ENCODE results near the gene NPW.
"Not testable (repeated sequence)": the region's sequence is repeated elsewhere in the genome, so short reads cannot be mapped to it uniquely, and the experiment has no call there.

NPW gene

GRCh38 chr16:2028146-2028545 lies 8.6 kb downstream of the NPW start:
- H3K4me1 ChIP-seq (ENCODE audit: insufficient read depth, low read length), result peaks cover 18% of the 10 kb centered on the region; the same call in 1 of the 2 replicates
- H3K9ac ChIP-seq (ENCODE audit: low read depth, low read length), result no peak overlapping the region
- no peaks in the 10 kb centered on the region; the same call in 1 of the 2 replicates for H3K36me3 ChIP-seq (ENCODE audit: insufficient read depth, low read length)
- H3K9me3 ChIP-seq (ENCODE audit: control insufficient read depth, insufficient read depth, low read length), result no peaks in the 10 kb centered on the region

GRCh38 chr16:2028620-2029220 lies 9.1 kb downstream of the NPW start:
- no peaks in the 10 kb centered on the region for H3K9me3 ChIP-seq (ENCODE audit: control insufficient read depth, insufficient read depth, low read length)
- H3K4me1 ChIP-seq (ENCODE audit: insufficient read depth, low read length), result peaks cover 22% of the 10 kb centered on the region; the same call in 1 of the 2 replicates
- no peak overlapping the region for H3K9ac ChIP-seq (ENCODE audit: low read depth, low read length)
- H3K36me3 ChIP-seq (ENCODE audit: insufficient read depth, low read length), result no peaks in the 10 kb centered on the region; the same call in 1 of the 2 replicates

DNA sequence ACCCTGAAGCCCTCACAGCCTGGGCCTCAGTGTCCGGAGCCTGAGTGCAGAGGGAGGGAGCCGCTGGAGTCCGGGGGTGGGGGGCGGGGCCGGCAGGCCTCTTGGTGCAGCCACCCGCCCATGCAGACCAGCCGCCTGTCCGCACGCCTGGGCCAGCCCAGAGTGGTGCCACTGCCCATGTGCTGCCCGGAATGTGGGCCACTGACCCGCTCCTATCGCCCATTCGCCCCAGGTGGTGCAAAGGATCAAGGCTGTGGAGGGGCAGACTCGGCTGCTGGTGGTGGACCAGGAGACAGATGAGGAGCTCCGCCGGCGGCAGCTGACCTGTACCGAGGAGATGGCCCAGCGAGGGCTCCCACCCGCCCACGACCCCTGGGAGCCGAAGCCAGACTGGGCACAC lies 9.8 kb downstream of the NPW start:
- H3K36me3 ChIP-seq (ENCODE audit: insufficient read depth, low read length), result no peaks in the 10 kb centered on the region; the same call in 1 of the 2 replicates
- peaks cover 21% of the 10 kb centered on the region; the same call in 1 of the 2 replicates for H3K4me1 ChIP-seq (ENCODE audit: insufficient read depth, low read length)
- no peak overlapping the region for H3K9ac ChIP-seq (ENCODE audit: low read depth, low read length)
- H3K9me3 ChIP-seq (ENCODE audit: control insufficient read depth, insufficient read depth, low read length), result no peaks in the 10 kb centered on the region

- no peak overlapping the region for H3K9ac ChIP-seq (ENCODE audit: low read depth, low read length)
- H3K36me3 ChIP-seq (ENCODE audit: insufficient read depth, low read length), result no peaks in the 10 kb centered on the region; the same call in 1 of the 2 replicates
- no peaks in the 10 kb centered on the region for H3K9me3 ChIP-seq (ENCODE audit: control insufficient read depth, insufficient read depth, low read length)
- H3K4me1 ChIP-seq (ENCODE audit: insufficient read depth, low read length), result peaks cover 20% of the 10 kb centered on the region; the same call in 1 of the 2 replicates
These were observed 10.5 kb downstream of the NPW start for GRCh38 chr16:2030036-2030435.

- peaks cover 20% of the 10 kb centered on the region; the same call in 1 of the 2 replicates for H3K4me1 ChIP-seq (ENCODE audit: insufficient read depth, low read length)
- H3K9ac ChIP-seq (ENCODE audit: low read depth, low read length), result no peak overlapping the region
- no peaks in the 10 kb centered on the region; the same call in 1 of the 2 replicates for H3K36me3 ChIP-seq (ENCODE audit: insufficient read depth, low read length)
- no peaks in the 10 kb centered on the region for H3K9me3 ChIP-seq (ENCODE audit: control insufficient read depth, insufficient read depth, low read length)
These were observed 11.5 kb downstream of the NPW start for GRCh38 chr16:2031081-2031577.

DNA sequence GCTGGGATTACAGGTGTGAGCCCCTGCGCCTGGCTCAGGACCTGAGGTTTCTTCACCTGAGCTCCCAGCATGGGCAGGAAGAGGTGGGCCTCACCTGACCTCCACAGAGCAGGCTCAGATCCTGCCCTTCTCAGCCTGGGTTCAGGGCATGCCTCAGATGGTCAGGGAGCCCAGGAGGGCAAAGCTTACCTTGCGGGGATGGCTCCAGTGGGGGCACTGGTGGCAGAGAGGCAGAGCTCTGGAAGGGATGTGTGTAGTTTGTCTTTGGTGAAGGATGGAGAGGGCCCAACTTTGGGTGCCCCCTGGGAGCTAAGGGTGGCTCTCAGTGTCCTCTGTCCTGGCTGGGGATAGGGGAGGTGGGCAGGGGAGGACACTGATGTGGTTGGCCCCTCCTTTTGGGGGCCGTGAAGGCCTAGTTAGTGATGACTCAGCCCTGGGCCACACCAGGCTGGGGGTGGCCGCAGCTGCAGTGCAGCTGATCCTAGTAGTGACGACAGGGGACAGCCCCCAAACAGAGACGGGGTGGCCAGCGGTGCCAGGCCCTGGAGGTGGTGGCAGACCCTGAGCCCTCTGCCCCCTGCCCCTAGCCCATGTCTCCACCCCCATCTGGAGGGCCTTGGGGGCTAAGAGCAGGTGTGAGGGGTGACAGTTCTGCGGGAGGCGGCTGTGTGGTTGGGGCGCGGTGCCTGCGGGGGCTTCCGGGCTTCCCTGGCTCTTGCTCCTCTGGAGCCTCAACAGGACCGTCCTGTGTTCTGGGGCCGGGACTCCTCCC lies 12.9 kb downstream of the NPW start:
- Histone ChIP-seq H3K36me3 (ENCODE audit: insufficient read depth, low read length) (no peaks in the 10 kb centered on the region; the same call in 1 of the 2 replicates), H3K9me3 (ENCODE audit: control insufficient read depth, insufficient read depth, low read length) (no peaks in the 10 kb centered on the region), H3K4me1 (ENCODE audit: insufficient read depth, low read length) (peaks cover 20% of the 10 kb centered on the region; the same call in 1 of the 2 replicates), H3K9ac (ENCODE audit: low read depth, low read length) (no peak overlapping the region)

DNA sequence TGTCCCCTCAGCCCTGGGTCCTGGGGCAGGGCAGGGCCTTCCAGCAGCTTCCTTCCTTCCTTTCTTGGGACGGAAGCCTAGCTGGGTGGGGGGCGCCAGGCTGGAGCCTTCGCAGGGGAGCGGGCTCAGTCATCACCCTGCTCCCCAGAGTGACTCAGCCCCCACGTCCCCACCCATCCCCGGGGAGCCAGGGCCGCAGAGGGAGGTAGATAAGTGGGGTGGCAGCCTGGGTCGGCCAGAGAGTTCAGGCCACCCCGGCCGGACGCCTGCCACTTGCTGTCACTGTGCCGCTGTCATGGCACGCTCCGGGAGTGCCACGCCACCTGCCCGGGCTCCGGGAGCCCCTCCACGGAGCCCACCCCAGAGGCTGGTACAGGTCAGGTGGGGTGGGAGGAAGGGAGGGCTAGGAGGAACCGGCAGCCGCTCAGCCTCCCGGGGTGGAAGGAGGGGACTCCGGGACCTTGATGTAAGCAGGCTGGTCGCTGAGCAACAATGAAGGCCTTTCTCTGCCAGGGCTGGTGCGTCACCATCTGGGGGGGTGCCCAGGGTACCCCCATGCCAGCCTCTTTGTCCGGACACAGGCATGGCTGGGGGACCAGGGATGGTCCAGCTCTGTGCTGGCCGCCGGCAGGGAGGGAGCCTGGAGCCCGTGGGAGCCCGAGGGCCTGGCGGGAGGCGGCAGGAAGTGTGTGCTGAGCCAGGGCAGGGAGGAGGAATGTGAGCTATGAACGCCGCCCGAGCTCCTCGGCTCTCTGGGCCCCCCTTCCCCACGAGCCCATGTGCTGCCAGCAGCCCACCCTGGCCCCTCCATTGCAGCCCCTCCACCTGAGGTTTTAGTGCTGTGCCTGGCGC lies 13.7 kb downstream of the NPW start:
- Histone ChIP-seq H3K4me1 (ENCODE audit: insufficient read depth, low read length) (peaks cover 20% of the 10 kb centered on the region; the same call in 1 of the 2 replicates), H3K36me3 (ENCODE audit: insufficient read depth, low read length) (no peaks in the 10 kb centered on the region; the same call in 1 of the 2 replicates), H3K9ac (ENCODE audit: low read depth, low read length) (no peak overlapping the region), H3K9me3 (ENCODE audit: control insufficient read depth, insufficient read depth, low read length) (no peaks in the 10 kb centered on the region)

DNA sequence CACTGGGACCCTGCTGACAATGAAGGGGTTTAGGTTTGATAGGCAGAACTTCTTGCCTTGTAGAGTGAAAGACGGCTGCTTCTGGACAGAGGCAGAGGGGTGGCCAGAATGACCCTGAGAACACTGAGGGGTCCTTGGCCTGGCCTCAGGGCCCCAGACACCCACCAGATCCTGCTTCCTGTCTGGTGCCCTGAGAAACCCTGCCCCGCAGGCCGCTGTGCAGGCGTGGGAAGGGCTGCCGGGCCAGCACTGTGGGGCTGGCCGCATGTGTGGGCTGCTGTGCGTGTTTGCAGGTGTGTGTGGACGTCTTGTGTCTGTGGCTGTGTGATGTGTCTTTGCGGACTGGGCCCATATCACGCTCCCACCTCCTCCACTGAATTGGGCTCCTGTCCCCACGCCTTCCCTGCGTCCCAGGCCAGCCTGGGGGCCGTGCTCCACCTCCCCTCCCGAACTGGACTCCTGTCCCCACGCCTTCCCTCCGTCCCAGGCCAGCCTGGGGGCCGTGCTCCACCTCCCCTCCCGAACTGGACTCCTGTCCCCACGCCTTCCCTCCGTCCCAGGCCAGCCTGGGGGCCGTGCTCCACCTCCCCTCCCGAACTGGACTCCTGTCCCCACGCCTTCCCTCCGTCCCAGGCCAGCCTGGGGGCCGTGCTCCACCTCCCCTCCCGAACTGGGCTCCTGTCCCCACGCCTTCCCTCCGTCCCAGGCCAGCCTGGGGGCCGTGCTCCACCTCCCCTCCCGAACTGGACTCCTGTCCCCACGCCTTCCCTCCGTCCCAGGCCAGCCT lies 14.5 kb downstream of the NPW start:
- H3K36me3 ChIP-seq (ENCODE audit: insufficient read depth, low read length); H3K9me3 ChIP-seq (ENCODE audit: control insufficient read depth, insufficient read depth, low read length); H3K9ac ChIP-seq (ENCODE audit: low read depth, low read length): not testable (repeated sequence)
- peaks cover 20% of the 10 kb centered on the region; the same call in 1 of the 2 replicates for H3K4me1 ChIP-seq (ENCODE audit: insufficient read depth, low read length)

DNA sequence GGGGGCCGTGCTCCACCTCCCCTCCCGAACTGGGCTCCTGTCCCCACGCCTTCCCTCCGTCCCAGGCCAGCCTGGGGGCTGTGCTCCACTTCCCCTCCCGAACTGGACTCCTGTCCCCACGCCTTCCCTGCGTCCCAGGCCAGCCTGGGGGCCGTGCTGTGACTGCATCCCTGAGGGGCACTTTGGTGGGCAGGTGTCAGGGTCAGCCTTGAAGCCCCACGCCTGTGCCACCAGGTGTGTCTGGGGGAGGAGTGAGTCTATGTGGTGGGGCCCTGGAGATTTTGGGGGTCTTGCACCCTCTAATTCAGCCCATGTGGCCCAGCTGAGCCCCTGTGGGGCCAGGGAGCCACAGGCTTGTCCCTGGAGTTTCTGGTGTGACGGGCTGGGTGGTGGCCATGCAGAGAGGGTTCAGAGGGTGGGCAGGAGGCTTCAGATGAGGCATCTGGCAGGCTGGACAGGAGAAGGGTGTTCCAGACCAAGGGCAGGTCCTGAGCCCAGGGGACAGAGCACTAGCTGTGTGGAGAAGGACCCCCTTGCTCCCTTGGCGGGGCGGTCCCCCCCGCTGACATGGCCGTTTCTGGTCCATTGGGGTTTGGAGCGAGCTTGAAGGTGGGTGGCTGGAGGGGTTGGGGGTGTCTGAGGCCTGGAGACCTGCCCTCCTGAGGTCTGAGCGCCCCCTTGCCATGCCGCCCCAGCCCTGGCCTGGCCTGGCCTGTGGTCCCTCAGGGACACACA lies 15.3 kb downstream of the NPW start:
- H3K9ac ChIP-seq (ENCODE audit: low read depth, low read length), result no peak overlapping the region
- no peaks in the 10 kb centered on the region for H3K9me3 ChIP-seq (ENCODE audit: control insufficient read depth, insufficient read depth, low read length)
- peaks cover 20% of the 10 kb centered on the region; the same call in 1 of the 2 replicates for H3K4me1 ChIP-seq (ENCODE audit: insufficient read depth, low read length)
- H3K36me3 ChIP-seq (ENCODE audit: insufficient read depth, low read length), result no peaks in the 10 kb centered on the region

- no peaks in the 10 kb centered on the region for H3K9me3 ChIP-seq (ENCODE audit: control insufficient read depth, insufficient read depth, low read length)
- H3K9ac ChIP-seq (ENCODE audit: low read depth, low read length), result no peak overlapping the region
- no peaks in the 10 kb centered on the region for H3K36me3 ChIP-seq (ENCODE audit: insufficient read depth, low read length)
- H3K4me1 ChIP-seq (ENCODE audit: insufficient read depth, low read length), result peaks cover 20% of the 10 kb centered on the region; the same call in 1 of the 2 replicates
These were observed 16.0 kb downstream of the NPW start for GRCh38 chr16:2035431-2036199.

- Histone ChIP-seq H3K9me3 (ENCODE audit: control insufficient read depth, insufficient read depth, low read length) (no peaks in the 10 kb centered on the region), H3K36me3 (ENCODE audit: insufficient read depth, low read length) (no peaks in the 10 kb centered on the region), H3K4me1 (ENCODE audit: insufficient read depth, low read length) (peaks cover 20% of the 10 kb centered on the region; the same call in 1 of the 2 replicates), H3K9ac (ENCODE audit: low read depth, low read length) (no peak overlapping the region)
These were observed 16.8 kb downstream of the NPW start for GRCh38 chr16:2036200-2036966.

DNA sequence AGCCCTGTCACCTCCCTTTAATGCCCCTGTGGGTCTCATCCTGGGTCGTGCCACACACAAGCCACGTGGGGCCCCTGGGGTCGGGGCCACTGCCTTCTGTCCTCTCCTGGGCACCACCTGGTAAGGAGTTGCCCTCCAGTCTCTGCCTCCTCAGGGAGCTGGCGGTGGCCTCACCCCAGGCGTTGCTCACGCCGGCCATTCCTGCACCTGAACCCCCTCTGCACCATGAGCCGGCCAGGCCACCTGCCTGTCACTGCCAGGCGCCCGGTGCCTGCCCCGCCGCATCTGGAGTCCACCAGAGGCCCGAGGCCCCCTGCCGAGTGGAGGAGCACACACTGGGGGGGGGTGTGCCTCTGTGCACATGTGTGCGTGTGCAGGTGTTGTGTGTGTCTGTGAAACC lies 17.5 kb downstream of the NPW start:
- H3K9me3 ChIP-seq (ENCODE audit: control insufficient read depth, insufficient read depth, low read length), result no peaks in the 10 kb centered on the region
- H3K36me3 ChIP-seq (ENCODE audit: insufficient read depth, low read length), result no peaks in the 10 kb centered on the region
- no peak overlapping the region for H3K9ac ChIP-seq (ENCODE audit: low read depth, low read length)
- peaks cover 19% of the 10 kb centered on the region; the same call in 1 of the 2 replicates for H3K4me1 ChIP-seq (ENCODE audit: insufficient read depth, low read length)
